GOT3 (cell line): ENCODE measurements around the gene MBP.
"Not testable (repeated sequence)": the region's sequence is repeated elsewhere in the genome, so short reads cannot be mapped to it uniquely, and the experiment has no call there.

Experiments used
- DNase-seq: peaks from one replicate; lab custom pipeline; 2025; ENCODE audit warnings: mixed read lengths; lab: John Stamatoyannopoulos, UW

Gene MBP

DNA sequence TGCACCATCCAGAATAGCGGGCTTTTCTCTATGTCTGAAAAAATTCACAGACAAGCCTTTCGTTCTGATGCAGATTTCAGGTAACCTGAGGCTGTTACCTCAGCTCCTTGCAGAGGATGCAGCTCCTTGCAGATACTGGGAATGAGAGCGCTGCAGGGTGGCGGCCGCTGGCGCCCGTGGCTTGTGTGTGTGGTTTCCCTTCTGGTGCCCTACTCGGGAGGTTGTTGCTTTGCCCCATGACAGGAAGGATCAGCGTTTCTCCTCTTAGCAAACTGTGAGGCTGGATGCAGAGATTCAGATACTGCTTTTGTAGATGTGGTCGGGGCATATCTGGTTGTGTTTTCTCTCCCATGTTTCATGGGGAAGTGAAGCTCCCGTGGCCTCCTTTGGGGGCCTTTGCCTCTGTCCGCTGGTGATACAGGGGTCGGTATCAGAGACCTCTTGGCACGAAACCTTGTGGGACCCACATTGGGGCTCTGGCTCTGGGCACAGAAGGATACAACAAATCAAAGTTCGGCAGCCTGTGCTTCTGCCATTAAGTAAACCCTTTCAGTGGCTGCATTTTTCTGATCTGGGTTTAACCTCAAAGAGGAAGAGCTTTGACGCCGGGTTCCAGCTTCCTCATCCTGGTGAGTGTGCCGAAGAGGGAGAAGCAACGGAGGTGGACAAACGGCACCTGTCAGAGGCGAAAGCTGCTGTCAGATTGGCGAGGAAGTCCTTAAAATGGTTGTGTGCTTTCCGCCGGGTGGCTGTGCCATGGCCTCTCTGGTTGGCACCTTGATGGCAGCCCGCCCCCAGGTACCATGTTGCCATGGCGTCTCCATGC is 127.8 kb downstream of the MBP start:
- no peak for DNase-seq

DNA sequence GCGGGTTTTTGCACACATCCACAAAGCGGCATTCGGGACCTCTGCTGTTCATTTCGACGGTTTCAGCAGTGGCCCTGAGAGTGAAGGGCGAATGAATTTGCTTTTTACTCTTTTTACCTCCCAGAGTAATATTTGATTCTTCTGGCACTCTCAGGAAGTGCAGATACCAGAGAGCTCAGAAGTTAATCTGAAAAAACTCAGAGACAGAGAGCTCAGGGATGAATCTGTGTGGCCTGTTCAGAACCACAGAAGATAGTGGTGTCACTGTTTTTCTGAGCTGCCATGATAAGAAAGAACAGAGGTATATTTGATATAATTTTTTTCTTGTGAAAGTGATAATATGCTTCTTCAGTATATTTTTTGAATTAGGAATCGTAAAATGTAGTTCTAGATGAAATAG is 129.3 kb downstream of the MBP start:
- DNase-seq, result no peak

DNA sequence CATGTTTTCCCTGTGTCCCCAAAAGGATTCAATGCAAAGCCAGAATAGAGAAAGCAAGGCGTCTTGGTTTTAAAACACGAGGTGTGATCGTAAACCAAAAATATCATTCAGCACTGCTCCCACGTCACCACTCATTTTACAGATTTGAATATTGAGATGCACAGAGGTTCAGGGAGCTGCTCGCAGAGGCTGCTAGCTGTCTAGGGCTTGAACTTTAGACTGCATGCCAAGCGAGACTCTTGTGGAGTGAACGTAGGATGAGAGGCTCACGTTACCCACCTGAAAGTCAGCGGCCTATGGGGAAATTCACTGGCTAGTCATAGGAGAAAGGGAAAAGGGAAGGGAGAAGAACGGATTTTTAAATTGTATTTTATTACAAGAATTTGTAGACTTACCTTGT is 130.1 kb downstream of the MBP start:
- DNase-seq, result no peak

DNA sequence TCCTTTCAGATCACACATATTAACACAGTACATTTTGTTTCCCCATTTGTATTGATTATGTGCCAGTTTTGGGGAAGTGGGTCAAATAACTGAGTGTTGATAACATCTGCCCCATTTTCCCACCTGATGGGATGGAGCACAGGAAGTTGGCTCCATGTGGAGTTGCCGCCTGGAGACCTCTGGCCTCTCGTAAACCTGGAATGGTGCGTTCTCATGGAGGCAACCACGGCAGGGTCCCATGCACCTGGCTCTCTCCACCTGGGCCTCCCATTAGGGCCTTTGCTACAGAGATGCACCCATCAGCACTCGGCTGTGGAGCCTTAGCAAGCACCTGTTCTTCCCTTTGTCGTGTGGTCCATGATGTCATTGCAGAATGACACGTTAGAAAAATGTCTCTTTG is 130.6 kb downstream of the MBP start:
- no peak for DNase-seq

DNA sequence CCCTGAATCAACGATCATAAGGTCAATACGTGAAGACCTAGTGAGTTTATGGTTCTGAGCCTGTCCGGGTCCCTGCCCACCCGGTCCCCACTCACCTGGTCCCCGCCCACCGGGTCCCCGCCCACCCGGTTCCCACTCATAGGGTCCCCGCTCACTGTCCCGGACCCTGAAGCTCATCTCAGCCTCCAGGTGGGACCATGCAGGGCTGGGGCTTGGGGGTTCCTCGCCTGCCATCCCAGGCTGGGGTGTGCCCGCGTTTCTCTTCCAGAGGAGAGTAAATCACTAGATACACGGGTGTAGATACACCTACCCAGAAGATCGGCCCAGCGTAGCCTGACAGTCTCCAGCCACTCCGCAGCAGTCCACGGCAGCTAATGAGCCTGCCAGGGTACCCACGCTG is 131.5 kb downstream of the MBP start:
- DNase-seq, result no peak

DNA sequence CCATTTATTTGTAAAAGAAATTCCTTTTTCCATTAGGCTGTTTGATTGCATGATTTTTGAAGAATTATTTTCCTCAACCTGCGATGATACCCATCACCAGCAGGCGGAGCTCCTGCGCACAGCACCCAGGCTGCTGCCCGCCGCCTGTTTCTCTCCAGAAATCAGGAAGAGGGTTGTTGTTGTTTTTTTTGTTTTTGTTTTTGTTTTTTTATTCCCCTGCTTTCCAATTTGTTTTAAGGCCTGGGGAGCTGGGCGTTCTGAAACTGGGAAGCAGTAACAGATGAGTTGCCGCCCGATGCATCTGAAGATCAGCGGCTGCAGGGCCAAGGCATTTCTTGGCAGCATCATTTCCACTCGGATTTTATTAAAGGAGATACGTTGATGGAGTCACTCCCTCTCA is 132.1 kb downstream of the MBP start:
- DNase-seq, result no peak

DNA sequence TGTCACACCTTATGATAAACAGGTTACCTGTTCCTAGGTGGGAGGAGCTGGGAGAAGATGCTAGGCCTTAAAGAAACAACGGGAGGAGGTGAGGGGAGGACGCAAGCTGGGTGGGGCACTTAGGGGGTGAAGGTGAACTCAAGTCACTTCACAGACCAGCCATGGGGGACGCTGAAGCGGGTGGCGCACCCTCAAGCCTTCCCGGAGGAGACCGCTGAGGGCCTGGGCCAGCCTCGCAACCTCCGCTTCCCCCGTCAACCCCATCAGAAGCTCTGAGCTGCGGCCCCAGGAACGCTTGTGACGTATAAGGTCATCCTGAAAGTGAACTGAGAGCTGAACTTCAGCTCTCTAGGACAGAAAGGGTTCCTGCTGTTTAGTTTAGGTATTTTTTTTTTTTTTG is 133.5 kb downstream of the MBP start:
- no peak for DNase-seq

DNA sequence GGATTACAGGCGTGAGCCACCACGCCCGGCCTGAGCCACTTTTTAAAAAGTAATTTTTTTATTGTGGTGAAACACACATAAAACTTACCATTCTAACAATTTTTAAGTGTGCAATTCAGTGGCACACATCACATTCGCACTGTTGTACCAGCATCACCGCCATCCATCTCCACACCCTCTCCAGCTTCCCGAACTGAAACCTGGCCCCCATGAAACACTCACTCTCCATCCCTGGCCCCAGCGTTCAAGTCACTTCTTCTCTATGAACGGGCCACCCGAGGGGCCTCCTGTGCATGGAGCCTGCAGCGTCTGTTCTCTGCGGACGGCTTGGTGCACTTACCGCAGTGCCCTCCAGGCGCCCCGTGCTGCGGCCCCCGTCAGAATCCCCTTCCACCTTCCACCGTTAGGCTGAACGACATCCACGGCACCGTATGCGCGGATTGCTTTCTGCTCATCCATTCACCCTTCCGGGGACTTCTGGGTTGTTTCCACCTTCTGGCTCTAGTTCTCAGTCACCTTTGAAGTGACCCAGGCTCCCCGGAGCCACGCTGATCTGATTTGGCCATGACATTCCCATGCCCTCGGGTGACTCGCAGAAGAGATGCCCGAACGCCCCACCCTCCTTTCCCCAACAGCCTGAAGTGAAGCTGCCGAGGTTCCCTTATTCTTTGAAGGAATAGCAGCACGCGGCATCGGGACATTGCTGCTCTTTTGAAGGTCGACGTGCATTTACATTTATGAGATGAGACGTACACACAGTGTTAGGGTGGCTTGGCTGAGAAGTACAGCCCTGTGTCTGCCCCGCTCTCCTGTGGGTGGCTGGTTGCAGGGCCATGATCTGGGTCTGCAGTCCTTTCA is 134.4 kb downstream of the MBP start:
- no peak for DNase-seq

DNA sequence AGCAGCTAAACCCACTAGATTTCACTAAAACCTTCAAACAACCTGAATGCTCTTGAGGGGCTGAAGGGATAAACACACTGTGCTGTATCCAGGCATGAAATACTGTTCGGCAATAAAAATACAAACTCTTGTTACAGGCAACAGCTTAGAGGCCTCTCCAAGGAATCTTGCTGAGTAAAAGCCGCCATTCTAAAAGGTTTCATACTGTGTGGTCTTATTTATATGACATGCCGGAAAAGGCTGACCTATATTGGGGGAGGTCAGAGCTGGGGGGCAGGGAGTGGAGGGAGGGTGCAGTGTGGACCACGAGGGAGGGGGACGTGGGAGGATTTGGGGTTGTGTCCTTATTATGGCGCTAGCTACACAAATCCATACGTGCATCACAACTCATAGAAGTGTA is 136.2 kb downstream of the MBP start:
- no peak for DNase-seq

DNA sequence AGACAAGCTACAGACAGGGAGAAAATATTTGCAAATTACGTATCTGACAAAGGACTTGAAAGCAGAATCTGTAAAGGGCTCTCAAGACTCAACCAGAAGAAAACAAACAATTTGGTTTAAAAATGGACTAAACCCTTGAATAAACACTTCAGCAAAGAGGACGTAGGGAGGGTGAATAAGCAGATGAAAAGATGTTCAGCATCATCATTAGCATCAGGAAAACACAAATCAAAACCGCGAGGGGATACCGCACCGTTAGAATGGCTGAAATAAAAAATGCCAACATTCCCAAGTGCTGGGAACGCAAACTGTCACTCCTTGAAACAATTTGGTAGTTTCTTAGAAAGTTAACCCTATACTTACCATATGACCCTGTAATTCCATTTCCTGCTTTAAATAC is 136.7 kb downstream of the MBP start:
- DNase-seq, result no peak

DNA sequence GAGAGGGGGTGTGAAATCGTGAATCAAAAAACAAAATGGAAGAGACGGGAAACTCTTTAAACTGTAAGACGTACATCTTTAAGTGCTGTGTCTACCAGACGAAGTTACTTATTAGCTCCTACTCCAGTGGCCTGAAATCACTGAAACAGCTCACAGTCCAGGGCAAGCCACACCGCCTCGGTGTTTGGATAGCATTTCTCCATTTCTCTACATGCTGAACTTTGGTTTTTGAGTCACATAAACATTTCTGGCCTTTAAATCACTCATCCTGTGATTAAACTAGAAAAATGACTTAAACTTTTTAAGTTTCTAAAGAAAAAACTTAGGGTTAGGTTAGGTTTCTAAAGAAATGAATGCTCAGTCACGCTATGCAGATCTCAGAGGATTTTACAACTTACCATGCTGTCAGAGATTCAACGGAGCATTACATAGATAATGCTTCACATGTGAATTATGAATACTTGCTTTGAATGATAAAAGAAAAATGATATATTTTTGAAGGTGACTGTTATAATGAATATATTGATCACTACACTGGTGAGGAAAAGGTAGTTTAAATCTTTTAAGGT is 138.4 kb downstream of the MBP start:
- no peak for DNase-seq

DNA sequence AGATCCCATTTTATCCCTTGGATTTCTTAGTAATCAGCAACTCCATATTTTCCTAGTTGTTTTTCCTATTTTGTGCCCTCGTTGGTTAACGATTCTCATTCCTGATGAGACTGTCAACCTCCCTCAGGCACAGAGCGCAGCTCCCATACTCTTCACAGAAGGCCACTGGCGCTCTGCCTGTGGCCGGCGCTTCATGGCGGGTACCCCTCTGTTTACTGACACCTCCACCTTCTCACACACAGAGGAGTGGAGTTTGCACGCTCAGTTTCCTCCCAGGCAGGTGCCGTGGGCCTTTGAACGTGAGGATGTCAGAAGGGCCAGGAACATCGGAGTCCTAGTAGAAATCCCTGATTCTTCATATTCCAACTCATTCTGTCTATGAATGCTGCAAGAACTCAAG is 139.0 kb downstream of the MBP start:
- DNase-seq, result no peak

DNA sequence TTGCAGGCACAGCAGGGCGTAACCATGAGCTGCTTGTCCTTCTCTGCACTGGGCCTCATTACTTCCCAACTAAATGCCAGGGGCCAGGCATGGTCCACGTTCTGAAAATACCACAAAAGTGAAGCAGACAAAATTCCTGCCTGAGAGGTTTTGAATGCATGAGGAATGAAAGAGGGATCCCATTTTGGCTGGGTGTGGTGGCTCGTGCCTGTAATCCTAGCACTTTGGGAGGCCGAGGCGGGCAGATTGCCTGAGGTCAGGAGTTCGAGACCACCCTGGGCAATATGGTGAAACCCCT is 139.5 kb downstream of the MBP start:
- no peak for DNase-seq

DNA sequence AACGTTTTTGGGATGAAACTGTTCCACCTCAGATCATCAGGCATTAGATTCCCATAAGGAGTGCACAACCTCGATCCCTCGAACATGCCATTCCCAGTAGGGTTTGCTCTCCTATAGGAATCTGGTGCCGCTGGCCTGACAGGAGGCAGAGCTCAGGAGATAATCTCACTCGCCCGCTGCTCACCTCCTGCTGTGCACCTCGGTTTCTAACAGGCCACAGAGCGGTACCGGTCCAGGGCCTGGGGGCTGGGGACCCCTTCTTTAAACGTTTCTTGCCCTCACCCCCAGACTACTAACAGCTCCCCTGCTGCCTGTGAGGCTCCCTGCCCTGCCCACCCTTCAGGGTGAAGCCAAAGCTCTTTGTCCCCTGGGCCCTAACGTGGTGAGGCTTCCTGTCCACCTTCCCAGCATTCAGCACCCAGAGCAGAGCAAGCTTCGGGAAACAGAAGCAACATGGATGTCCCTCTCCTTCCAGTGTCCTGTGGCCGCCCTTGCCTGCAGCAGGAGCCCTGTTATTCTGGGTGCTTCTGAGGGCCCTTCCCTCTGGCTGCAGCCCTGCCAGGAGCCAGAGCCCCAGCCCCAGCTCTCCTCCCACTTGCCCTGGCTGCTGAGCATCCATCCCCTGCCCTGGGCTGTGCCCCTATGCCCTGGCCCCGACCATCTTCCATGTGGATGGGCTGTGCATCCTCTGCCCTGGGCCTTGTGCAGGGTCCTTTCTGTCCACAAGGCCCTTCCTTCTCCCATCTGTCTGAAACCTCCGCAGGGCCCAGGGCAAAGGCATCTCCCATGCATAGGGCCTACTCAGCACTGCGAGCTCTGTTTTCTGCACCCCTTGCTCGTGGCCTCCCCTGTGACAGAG is 140.1 kb downstream of the MBP start:
- no peak for DNase-seq

DNA sequence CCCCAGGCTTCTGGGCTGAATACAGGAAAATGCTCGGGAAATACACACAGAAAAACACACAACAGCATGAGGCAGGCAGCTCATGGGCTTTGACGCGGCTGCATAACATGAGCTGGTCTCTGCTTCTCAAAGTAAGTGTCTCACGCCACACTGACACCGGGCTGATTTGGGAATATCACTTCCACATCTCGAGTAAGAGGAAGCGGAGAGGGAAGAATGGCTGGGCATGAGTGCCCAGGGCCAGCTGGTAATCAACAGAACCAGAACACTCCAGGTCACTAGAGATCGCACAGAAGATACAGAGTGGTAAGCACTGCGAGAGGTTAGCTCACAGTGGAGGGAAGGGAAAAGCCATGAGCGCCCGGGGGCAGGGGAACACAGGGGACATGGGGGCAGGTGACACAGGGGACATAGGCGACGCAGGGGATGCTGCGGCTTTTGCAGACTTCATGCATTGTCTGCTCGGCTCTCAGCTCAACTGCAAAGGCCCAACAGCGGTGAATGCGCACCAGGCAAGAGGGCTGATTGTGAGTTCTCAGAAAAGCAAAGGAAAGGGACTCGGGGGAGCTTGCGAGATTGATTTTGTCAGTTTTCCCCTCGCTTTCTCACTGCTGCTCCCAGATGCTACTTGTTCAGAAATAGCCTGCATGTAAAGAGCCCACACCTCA is 141.4 kb downstream of the MBP start:
- DNase-seq, result no peak

DNA sequence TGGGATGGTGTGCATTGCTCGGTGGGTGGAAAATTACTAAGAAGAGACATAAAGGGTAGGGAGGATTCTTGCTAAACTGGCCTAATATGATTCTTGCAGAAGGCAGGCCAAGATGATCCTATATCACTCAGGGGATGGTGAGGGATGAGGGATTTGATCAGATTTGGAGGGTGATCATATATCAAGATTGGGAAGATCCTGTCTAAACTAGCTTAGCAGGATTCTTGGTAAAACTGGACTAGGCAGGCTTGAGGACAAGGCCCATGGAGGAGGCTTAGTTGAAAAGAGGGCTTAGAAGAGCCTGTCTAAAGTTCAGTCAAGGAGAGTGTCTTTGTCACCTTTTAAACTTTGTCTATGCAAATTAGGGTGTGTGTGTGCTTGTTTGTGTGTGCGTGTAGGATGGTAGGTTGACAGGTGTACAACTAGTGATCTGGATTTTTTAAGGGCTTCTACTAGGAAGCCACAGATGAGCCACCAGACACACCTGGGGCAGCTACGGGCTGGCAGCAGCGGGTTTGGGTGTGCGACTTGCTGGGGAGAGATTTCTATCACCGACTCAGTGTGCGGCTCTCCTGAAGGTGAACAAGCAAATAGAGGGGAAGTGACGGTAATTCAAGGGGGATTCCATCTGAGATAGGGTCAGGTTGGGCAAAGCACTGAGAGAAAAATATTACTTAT is 142.1 kb downstream of the MBP start:
- not testable (repeated sequence) for DNase-seq

DNA sequence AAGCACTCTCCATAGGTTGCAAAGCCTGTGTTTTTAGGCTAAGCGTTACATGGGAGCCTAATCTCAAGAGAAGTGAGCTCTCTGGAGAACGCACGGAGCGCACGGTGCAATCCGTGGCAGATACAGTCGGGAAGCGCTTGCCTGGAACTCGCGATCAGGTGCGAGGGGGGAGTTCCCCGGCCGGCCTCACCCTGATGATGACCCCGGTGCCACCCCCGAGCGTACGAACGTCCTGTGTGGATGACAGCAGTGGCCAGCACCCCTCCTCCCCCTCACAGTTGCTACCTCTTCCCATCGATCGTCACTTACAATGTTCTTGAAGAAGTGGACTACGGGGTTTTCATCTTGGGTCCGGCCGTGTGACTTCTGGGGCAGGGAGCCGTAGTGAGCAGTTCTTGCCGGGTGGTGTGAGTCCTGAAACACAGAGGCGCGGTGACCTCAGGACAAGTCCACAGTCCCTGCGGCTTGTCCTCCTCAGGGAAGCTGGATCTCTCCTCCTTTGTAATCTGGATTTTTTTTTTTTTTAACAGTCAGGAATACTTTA is 142.9 kb downstream of the MBP start:
- no peak for DNase-seq

DNA sequence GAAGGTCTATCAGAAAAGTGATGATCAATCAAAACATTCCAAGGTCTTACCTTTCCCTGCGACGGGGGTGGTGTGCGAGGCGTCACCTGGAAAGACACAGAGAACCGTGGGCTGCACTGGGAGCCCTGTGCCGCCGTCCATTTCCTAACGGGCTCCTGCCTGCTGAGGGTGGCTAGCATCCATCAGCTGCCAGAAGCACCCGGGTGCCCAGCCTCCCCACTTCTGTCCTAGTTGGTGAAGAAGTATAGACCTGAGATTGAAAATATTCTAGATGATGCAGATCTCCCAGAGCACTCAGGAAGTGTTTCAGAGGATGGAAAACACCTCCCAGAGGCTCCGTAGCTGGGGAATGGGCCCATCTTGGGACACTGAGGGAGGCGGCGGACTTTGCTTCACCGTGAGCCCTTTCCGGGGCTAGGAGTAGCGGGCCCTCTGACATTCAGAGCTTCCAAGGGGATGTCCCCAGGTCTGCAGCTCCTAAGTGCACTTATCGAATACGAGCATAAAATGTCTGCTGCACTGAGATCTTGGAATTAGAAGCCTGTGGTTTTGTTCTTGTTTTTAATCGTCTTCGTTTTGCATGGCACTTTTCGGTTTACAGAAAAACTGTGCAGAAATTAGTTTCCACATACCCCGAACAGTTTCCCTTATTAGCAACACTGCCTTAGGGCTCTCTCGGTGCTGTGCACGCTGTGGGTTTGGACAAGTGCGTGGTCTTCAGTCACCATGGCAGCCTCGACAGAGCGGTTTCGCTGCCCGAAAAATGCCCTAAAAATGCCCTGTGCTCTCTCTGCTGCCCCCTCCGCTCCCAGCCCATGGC is 143.5 kb downstream of the MBP start:
- no peak for DNase-seq

DNA sequence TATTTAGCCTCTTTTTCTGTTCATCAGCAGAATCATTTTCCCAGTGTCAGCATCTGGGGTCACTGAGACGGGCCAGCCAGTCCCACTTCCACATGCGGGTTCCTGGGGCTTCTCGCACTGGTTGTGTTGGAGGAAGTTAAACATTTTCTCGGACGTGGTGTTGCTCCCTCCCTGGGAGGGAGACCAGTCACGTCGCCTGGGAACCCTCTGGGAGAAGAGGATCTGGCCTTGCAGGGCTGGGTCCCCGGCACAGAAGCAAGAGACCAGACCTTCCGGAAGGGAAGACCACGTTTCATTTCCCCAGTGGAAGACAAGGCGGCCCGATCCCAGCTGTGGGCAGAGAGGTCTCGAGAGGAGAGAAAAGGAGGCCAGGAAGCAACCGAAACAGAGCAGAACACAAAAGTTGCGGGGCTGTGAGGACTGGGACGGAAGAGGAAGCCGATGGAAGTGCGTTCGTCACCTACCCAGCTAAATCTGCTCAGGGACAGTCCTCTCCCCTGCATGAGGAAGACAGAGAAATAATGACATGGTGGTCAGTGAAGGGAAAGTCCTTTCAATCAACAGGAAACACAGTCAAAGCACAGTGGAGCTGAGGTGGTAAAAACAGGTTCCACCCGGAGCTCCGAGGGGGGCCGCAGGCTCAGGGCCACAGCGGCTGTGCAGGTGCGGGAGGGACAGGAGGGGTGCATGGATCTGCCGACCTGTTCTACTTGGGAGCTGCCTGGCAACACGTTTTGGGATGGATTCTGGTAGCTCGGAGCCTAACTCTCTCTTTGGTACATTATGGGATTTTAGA is 144.4 kb downstream of the MBP start:
- no peak for DNase-seq
